ENCODE measurements around the gene RAI14. TPM values are rescaled to one million over a fixed set of nuclear protein-coding genes. Genes with fewer than 3 reads are reported as not detected.

Gene RAI14
- total RNA-seq, 1 donor from 2014 or later, result 30.7 TPM

DNA sequence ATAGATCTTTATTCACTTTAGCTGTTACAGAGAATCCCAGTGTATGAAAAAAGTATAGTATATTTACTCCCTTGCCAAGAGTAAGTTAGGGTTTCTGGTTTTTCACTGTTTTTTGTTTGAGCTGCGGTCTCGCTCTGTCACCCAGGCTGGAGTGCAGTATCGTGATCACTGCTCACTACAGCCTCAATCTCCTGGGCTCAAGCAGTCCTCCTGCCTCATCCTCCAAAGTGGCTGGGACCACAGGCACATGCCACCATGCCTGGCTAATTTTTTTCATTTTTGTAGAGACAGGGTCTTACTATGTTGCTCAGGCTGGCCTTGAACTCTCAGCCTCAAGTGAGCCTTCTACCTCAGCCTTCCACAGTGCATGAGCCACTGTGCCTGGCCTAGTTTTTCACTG, 3.0 kb downstream of the RAI14 start:
- Histone ChIP-seq H3K27ac (no peak overlapping the region), H3K4me1 (peaks cover 22% of the 10 kb centered on the region), H3K27me3 (no peaks in the 10 kb centered on the region), H3K9me3 (no peaks in the 10 kb centered on the region), H3K4me3 (no peak overlapping the region), H3K36me3 (no peaks in the 10 kb centered on the region)
- intact Hi-C loops (cut with DNase I), result no loop called here
- TF ChIP-seq POLR2AphosphoS5 (IDR thresholded peaks at IDR 0.05; ENCODE audit: insufficient read depth in 1 of 2, low read depth in 1 of 2), result no peak
- no peak for TF ChIP-seq POLR2A (IDR thresholded peaks at IDR 0.05)
- TF ChIP-seq, protein P1, sequence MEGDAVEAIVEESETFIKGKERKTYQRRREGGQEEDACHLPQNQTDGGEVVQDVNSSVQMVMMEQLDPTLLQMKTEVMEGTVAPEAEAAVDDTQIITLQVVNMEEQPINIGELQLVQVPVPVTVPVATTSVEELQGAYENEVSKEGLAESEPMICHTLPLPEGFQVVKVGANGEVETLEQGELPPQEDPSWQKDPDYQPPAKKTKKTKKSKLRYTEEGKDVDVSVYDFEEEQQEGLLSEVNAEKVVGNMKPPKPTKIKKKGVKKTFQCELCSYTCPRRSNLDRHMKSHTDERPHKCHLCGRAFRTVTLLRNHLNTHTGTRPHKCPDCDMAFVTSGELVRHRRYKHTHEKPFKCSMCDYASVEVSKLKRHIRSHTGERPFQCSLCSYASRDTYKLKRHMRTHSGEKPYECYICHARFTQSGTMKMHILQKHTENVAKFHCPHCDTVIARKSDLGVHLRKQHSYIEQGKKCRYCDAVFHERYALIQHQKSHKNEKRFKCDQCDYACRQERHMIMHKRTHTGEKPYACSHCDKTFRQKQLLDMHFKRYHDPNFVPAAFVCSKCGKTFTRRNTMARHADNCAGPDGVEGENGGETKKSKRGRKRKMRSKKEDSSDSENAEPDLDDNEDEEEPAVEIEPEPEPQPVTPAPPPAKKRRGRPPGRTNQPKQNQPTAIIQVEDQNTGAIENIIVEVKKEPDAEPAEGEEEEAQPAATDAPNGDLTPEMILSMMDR (IDR thresholded peaks at IDR 0.05), result no peak
- DNase-seq (ENCODE audit: extremely low spot score in 2 of 2), result peak in 1 of 2 donors; percentile 76

DNA sequence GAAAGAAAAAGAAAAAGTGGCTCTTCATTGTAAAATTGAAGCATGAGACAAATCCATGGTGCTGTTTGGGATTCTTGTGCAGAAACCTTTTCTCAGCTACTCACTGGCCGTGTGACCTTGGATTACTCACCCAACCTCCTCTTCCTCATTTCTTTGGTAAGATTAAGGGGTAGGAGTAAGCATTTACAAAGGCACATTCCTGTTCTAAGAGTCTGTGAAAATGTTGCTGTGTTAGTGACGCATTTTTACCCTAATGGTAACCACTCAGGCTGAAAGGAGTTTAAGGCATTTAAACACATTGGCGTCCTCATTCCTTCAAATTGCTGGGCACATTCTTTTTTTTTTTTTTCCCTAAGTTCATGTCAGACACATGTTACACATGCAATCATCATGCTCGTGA, 4.3 kb downstream of the RAI14 start:
- H3K27ac ChIP-seq, result peak overlapping the region; percentile 14
- H3K4me1 ChIP-seq, result peaks cover 22% of the 10 kb centered on the region
- H3K27me3 ChIP-seq, result no peaks in the 10 kb centered on the region
- TF ChIP-seq POLR2AphosphoS5 (IDR thresholded peaks at IDR 0.05; ENCODE audit: insufficient read depth in 1 of 2, low read depth in 1 of 2) (no peak), POLR2A (IDR thresholded peaks at IDR 0.05) (no peak)
- TF ChIP-seq, protein P1 (IDR thresholded peaks at IDR 0.05), result no peak
- H3K36me3 ChIP-seq, result no peaks in the 10 kb centered on the region
- no peak overlapping the region for H3K4me3 ChIP-seq
- intact Hi-C loops (cut with DNase I), result no loop called here
- H3K9me3 ChIP-seq, result no peaks in the 10 kb centered on the region
- peak in 1 of 2 donors; percentile 32 for DNase-seq (ENCODE audit: extremely low spot score in 2 of 2)

DNA sequence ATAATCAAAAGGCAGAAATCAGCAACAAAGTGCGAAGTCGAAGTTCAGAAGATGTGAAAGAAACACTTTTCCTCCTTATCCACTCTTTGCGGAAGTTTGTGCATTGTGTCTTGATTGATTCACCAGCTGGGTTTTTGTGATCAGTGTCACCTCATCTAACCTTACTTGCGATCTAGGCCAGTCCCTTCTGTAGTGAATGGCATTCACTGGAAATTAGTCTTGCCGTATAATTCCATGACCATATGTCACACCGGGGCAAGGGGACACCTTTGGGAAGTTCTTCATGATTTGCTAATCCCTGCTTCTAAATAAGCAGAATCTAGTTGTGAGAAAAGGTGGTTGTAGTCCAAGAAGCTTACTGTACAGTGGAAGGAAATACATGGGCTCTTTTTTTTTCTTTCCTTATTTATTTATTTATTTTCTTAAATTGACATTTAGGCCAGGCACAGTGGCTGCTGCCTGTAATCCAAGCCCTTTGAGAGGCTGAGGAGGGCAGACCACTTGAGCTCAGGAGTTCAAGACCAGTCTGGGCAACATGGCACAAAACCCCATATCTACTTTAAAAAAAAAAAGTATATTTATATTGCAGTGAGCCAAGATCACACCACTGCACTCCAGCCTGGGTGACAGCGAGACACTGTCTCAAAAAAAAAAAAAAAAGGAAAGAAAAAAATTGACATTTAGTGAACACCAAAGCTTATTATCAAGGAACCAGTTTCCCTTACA, 7.8 kb downstream of the RAI14 start:
- Histone ChIP-seq H3K36me3 (no peaks in the 10 kb centered on the region), H3K27ac (no peak overlapping the region), H3K4me1 (no peaks in the 10 kb centered on the region), H3K27me3 (no peaks in the 10 kb centered on the region), H3K4me3 (no peak overlapping the region), H3K9me3 (no peaks in the 10 kb centered on the region)
- no peak for DNase-seq (ENCODE audit: extremely low spot score in 2 of 2)
- TF ChIP-seq POLR2A (IDR thresholded peaks at IDR 0.05) (no peak), POLR2AphosphoS5 (IDR thresholded peaks at IDR 0.05; ENCODE audit: insufficient read depth in 1 of 2, low read depth in 1 of 2) (no peak)
- TF ChIP-seq, protein P1 (IDR thresholded peaks at IDR 0.05), result no peak
- intact Hi-C loops (cut with DNase I), result no loop called here

DNA sequence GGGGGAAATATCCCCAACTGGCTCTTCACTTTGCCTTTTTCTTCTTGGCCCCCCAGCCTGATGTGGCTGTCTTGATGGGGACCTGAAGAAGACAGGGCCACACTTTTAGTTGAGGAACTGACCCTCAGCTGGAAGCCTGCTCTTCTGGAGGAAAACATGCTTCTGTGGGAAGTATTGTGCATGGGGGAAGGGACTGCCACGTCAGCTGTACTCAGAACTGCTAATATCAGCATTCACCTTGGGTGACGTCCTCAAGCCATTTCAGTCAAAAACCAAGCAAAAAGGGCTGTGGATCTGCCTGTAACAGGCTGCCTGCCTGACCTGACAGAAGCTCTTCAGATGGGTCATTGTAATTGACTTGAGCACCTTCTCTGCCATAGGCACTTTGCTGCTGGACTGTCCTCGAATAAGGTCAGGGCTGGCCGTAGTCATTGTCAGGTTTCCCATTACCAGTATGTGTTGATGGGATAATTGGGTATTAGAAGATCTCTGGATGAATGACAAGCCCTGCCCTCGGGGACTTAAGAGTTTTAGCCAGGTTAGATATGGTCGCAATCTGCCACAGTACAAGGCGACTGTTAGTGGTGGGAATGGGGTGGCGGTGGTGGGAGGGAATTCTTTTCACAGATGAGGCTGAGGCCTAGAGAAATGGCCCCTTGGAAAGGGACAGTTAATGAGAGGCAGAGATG, 10.4 kb downstream of the RAI14 start:
- Histone ChIP-seq H3K4me3 (no peak overlapping the region), H3K27me3 (no peaks in the 10 kb centered on the region), H3K27ac (no peak overlapping the region), H3K4me1 (peaks cover 5% of the 10 kb centered on the region), H3K36me3 (no peaks in the 10 kb centered on the region), H3K9me3 (no peaks in the 10 kb centered on the region)
- no peak for DNase-seq (ENCODE audit: extremely low spot score in 2 of 2)
- intact Hi-C loops (cut with DNase I), result no loop called here
- TF ChIP-seq, protein P1 (IDR thresholded peaks at IDR 0.05), result no peak
- TF ChIP-seq POLR2AphosphoS5 (IDR thresholded peaks at IDR 0.05; ENCODE audit: insufficient read depth in 1 of 2, low read depth in 1 of 2), result no peak
- no peak for TF ChIP-seq POLR2A (IDR thresholded peaks at IDR 0.05)

DNA sequence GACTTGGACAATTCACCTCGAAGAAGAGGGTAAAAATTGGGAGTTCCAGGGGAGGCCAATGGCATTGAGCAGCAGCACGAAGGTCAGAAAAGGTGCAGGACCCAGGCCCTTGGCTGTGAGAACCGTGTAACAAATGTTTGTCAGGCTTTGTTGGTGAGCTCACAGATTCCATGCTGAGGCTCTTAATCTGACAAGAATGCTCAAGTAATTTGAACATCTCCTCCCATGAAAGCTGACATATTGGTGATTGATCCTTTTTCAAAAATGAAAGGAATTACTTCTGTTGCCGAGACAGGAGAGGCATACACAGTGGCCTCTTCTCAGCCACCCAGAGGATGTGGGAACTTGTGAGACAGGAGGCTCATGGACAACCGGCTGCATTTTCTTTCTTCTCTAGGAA, 11.6 kb downstream of the RAI14 start:
- intact Hi-C loops (cut with DNase I), result no loop called here

More for the DNA sequence above, 11.6 kb downstream of the RAI14 start:
- Histone ChIP-seq H3K36me3 (no peaks in the 10 kb centered on the region), H3K9me3 (no peaks in the 10 kb centered on the region), H3K27me3 (no peaks in the 10 kb centered on the region), H3K27ac (no peak overlapping the region), H3K4me1 (peaks cover 8% of the 10 kb centered on the region), H3K4me3 (no peak overlapping the region)
- DNase-seq (ENCODE audit: extremely low spot score in 2 of 2), result no peak
- TF ChIP-seq POLR2A (IDR thresholded peaks at IDR 0.05) (no peak), POLR2AphosphoS5 (IDR thresholded peaks at IDR 0.05; ENCODE audit: insufficient read depth in 1 of 2, low read depth in 1 of 2) (no peak)
- TF ChIP-seq, protein P1 (IDR thresholded peaks at IDR 0.05), result no peak

Data from vagina (tissue), 2 donors.